Chondrocyte (in vitro differentiated cells): ENCODE measurements around the gene PRSS50. TPM values are rescaled to one million over a fixed set of nuclear protein-coding genes. Genes with fewer than 3 reads are reported as not detected.

Experiments
- DNase-seq: peaks from one replicate; pipeline ENCODE4 v3.0.0; 2021; ENCODE audit warnings: mixed read lengths, low spot score
- H3K27ac Mint-ChIP-seq: one replicate; pipeline ENCODE4 v1.8.0; 2021; ENCODE audit warnings: mild to moderate bottlenecking, moderate library complexity, mixed read lengths; ENCODE audit not compliant: unreplicated experiment
- H3K27me3 Mint-ChIP-seq: 2 replicates; pipeline ENCODE4 v1.8.0; 2021; ENCODE audit warnings: low read depth, mixed read lengths
- H3K36me3 Mint-ChIP-seq: 2 replicates; pipeline ENCODE4 v1.8.0; 2021; ENCODE audit warnings: low read depth, mixed read lengths
- H3K4me1 Mint-ChIP-seq: 2 replicates; pipeline ENCODE4 v1.8.0; 2021; ENCODE audit warnings: low read depth, mild to moderate bottlenecking, mixed read lengths
- H3K4me3 Mint-ChIP-seq: one replicate; pipeline ENCODE4 v1.8.0; 2021; ENCODE audit warnings: mild to moderate bottlenecking, moderate library complexity, mixed read lengths; ENCODE audit not compliant: unreplicated experiment
- H3K9me3 Mint-ChIP-seq: 2 replicates; pipeline ENCODE4 v1.8.0; 2021; ENCODE audit warnings: low read depth, mixed read lengths
- total RNA-seq: library from RNA; stranded (reverse); gene quantifications from 3 replicates; pipeline ENCODE4 v1.2.1, GENCODE V29; 2021
- TF ChIP-seq, protein P1 (sequence below): fragments of 200-600 bp; sonication (generic); IDR thresholded peaks from 2 replicates; pipeline ENCODE4 v1.5.0; 2021; ENCODE audit warnings: antibody characterized with exemption, mild to moderate bottlenecking, moderate library complexity

PRSS50 gene
- total RNA-seq, 1 donor from 2014 or later: not detected

DNA sequence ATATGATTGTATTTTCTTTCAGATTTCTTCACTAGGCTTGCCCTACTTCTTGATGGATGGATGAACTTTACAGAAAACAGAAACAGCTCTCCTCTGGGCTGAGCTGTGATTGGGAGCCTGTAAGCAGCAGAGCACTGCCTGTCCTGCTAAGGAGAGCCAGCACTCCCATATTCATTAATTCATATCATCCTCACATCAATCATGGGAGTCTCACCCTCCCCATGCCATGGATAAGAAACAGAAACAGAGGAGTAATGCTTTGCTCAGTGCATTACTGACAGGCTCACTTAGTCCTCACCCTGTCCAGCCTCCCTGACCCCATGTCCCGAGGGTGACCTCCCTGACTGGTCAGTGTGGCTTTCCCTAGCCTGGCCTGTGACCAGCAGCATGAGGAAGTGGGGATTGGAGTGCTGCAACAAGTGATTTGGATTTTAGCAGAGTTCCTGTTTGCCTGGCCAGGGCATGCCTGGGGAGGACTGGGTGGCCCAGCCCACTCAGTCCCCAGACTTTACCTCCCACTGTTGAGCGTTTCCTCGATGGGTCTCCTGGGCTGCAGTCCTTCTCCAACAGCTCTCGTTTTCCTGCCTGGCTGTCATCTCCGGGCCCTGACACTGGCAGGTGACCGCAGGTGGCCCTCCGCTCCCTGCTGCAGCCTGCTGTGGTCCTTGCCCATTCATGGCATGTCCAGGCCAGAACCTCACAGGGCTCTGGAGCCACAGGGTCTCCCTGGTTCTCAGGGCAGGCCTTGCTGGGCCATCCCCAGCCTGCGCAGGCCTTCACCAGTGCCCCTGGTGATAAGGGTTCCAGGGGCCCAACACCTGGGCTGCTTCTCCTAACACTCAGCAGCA is 17.8 kb downstream of the PRSS50 start:
- H3K36me3 Mint-ChIP-seq: no peaks in the 10 kb centered on the region

DNA sequence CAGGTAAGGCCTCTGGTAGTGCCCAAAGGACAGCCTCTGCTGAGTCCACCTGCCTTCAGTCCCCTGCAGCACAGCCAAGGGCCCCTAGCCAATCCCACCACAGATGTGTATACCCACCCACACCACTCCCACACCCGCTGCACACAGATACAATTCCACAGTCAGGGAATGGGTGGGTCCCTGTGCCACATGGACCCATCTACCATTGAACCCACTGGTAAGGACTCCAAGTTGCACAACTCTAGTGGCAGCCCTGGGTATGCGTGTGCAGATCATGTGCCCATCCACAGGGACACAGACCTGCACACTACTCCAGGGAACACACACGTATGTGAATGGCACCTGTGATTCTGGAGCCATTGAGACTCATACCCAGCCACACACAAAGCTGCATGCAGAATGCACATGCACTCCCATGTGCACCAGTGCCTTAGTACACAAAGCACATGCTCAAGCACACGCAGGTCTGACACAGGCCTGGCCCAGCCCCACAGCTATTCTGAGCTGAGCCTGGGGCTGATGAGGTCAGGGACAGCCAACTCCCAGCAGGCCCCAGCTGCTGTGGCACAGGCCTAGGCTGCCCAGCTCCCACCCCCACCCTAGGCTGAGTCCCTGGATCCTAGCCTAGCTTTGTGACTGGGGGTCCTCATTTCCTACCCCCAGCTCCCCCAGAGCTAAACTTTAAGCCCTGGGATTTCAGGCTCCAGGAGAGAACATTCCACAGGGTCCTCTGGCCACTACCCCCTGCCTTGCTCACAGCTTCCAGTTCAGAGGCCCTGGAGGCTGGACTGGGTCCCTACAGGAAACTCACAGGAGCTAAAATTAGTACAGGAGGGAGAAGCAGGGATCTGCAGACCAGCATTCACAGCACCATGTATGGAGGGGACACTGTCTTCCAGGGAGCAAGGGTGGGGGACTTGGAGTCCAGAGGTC is 21.4 kb downstream of the PRSS50 start:
- no peak for DNase-seq

More for the DNA sequence above, 17.8 kb downstream of the PRSS50 start:
- no peak for DNase-seq
- TF ChIP-seq, protein P1, sequence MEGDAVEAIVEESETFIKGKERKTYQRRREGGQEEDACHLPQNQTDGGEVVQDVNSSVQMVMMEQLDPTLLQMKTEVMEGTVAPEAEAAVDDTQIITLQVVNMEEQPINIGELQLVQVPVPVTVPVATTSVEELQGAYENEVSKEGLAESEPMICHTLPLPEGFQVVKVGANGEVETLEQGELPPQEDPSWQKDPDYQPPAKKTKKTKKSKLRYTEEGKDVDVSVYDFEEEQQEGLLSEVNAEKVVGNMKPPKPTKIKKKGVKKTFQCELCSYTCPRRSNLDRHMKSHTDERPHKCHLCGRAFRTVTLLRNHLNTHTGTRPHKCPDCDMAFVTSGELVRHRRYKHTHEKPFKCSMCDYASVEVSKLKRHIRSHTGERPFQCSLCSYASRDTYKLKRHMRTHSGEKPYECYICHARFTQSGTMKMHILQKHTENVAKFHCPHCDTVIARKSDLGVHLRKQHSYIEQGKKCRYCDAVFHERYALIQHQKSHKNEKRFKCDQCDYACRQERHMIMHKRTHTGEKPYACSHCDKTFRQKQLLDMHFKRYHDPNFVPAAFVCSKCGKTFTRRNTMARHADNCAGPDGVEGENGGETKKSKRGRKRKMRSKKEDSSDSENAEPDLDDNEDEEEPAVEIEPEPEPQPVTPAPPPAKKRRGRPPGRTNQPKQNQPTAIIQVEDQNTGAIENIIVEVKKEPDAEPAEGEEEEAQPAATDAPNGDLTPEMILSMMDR: no peak
- no peak overlapping the region for H3K27ac Mint-ChIP-seq
- H3K4me3 Mint-ChIP-seq: no peak overlapping the region
- H3K9me3 Mint-ChIP-seq: no peaks in the 10 kb centered on the region
- H3K4me1 Mint-ChIP-seq: peaks cover 23% of the 10 kb centered on the region
- H3K27me3 Mint-ChIP-seq: peaks cover 8% of the 10 kb centered on the region

DNA sequence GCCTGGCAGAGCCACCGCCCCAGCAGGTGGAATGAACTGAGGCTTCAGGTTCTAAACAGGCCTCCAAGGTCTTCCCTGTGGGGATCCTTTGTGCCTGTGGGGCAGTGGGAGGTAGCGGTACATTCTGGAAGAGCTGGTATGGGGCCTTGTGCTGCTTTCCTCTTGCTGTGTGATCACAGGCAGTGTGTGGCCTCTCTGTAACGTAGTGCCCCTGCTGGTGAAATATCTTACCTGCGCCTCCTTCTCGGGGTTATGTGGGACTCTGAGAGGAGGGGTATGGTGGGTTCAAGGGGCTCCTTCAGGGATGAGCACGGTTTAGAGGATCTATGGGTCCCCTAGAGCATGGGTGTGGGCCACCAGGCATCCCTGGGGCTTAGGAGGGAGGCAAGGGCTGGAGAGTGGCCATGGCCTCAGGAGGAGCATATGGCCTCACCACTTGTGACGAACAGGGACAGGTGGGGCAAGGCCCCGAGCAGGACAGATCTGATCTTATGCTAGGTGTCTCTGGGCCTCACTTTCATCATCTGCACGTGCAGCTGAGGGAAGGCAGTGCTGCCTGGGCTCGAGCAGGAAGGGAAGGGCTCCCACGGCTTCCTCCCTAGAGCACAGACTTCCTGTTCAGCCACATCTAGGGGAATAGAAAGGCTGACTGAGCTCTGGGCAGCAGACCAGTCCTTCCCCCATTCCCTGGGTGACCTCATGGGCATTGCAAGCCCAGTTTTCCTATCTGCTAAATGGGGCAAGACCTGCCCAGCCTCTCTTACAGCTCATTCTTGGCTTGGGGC is 22.3 kb downstream of the PRSS50 start:
- H3K27ac Mint-ChIP-seq: peak overlapping the region; percentile 29
- TF ChIP-seq, protein P1: peak; percentile 62
- H3K9me3 Mint-ChIP-seq: no peaks in the 10 kb centered on the region
- no peaks in the 10 kb centered on the region for H3K36me3 Mint-ChIP-seq
- no peak for DNase-seq
- no peak overlapping the region for H3K4me3 Mint-ChIP-seq
- H3K27me3 Mint-ChIP-seq: no peaks in the 10 kb centered on the region
- H3K4me1 Mint-ChIP-seq: peaks cover 35% of the 10 kb centered on the region

More for the DNA sequence above, 21.4 kb downstream of the PRSS50 start:
- Mint-ChIP-seq H3K36me3 (no peaks in the 10 kb centered on the region), H3K4me3 (no peak overlapping the region), H3K27ac (peak overlapping the region; percentile 49), H3K4me1 (peaks cover 32% of the 10 kb centered on the region), H3K9me3 (no peaks in the 10 kb centered on the region), H3K27me3 (no peaks in the 10 kb centered on the region)
- TF ChIP-seq, protein P1: peak; percentile 40

DNA sequence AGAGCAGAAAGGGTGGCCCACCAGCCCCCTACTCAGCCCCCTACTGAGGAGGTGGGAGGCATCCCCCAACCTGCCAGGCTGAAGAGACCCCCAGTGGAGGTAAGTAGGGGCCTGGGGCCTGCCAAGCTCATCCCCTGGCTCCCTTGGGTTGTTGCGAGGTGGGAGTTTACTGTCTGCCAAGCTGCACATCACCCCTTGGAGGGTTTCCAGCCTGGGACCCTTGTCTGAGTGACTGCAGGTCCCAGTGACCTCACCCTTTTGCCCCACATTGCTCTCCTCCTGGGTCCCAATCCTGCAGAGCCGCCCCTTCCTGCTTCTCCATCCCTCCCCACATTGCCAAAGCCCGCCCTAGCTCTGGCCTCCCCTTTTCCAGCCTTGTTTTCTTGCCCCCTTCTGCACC is 23.1 kb downstream of the PRSS50 start:
- no peaks in the 10 kb centered on the region for H3K27me3 Mint-ChIP-seq
- DNase-seq: no peak
- H3K4me3 Mint-ChIP-seq: no peak overlapping the region
- peaks cover 35% of the 10 kb centered on the region for H3K4me1 Mint-ChIP-seq
- no peaks in the 10 kb centered on the region for H3K9me3 Mint-ChIP-seq
- TF ChIP-seq, protein P1: no peak
- H3K36me3 Mint-ChIP-seq: no peaks in the 10 kb centered on the region
- no peak overlapping the region for H3K27ac Mint-ChIP-seq
